Heart right ventricle (tissue), 16 donors: ENCODE data around the gene ARHGAP12. TPM values are rescaled to one million over a fixed set of nuclear protein-coding genes. Genes with fewer than 3 reads are reported as not detected.
"Not testable (repeated sequence)": the region's sequence is repeated elsewhere in the genome, so short reads cannot be mapped to it uniquely, and the experiment has no call there.

ENCODE experiments used
- ATAC-seq, 8 donors: fragments of 200-7000 bp; cut with Tn5 transposase; one replicate each; pipeline ENCODE4 v1.9.1; 2020; ENCODE audit warnings: mild to moderate bottlenecking in 8 of 8, moderate library complexity in 8 of 8, moderate number of reproducible peaks in 1 of 8
- DNase-seq, 2 donors: peaks; one replicate each; pipeline ENCODE4 v3.0.0-alpha.2; 2020
- H3K27ac ChIP-seq, 10 donors: fragments of 200-600 bp; sonication (generic) in 2 of 10; one replicate each; pipeline versions ENCODE4 v1.5.0 to v1.8.0; 2020 to 2022; ENCODE audit warnings: mild to moderate bottlenecking in 3 of 10
- H3K27me3 ChIP-seq, 7 donors: fragments of 200-600 bp; one replicate each; pipeline ENCODE4 v1.8.0; 2021 to 2022; ENCODE audit warnings: mild to moderate bottlenecking in 2 of 7
- H3K36me3 ChIP-seq, 9 donors: fragments of 200-600 bp; sonication (generic) in 1 of 9; one replicate each; pipeline versions ENCODE4 v1.5.0 to v1.8.0; 2020 to 2022; ENCODE audit warnings: mild to moderate bottlenecking in 2 of 9
- H3K4me1 ChIP-seq, 9 donors: fragments of 200-600 bp; sonication (generic) in 1 of 9; one replicate each; pipeline versions ENCODE4 v1.5.0 to v1.8.0; 2020 to 2022; ENCODE audit warnings: mild to moderate bottlenecking in 4 of 9
- H3K4me3 ChIP-seq, 10 donors: fragments of 200-600 bp; sonication (generic) in 2 of 10; one replicate each; pipeline versions ENCODE4 v1.5.0 to v1.8.0; 2020 to 2022; ENCODE audit warnings: mild to moderate bottlenecking in 7 of 10, moderate library complexity in 2 of 10
- H3K9me3 ChIP-seq, 11 donors: fragments of 200-600 bp in 10 of 11; sonication (generic) in 2 of 11; one replicate each; pipeline versions ENCODE4 v1.5.0 to v1.8.0; 2013 to 2022; ENCODE audit warnings: mild to moderate bottlenecking in 2 of 11, control low read depth in 1 of 11, moderate library complexity in 1 of 11
- CTCF ChIP-seq, 9 donors: fragments of 200-600 bp; sonication (generic) in 2 of 9; IDR thresholded peaks; one replicate each; pipeline versions ENCODE4 v1.5.0 to v1.8.0; 2021 to 2022; ENCODE audit warnings: antibody characterized with exemption in 9 of 9, mild to moderate bottlenecking in 5 of 9, moderate library complexity in 1 of 9
- WGBS, 2 donors: extraction: QIAGEN DNeasy Blood & Tissue Kit; methylation state at CpG; one replicate each; pipeline ENCODE4 v1.1.7; 2013; ENCODE audit warnings: inconsistent platforms in 1 of 2; 5-methylcytosine and 5-hydroxymethylcytosine counted together
- intact Hi-C, 10 donors: fragments of 100-400 bp; cut with DNase I; formaldehyde crosslinking; loops; one replicate each; pipeline versions ENCODE4 v1.11.1 to v1.14.2; 2022
- polyA plus RNA-seq, 2 donors: library from polyadenylated mRNA; stranded (reverse); fragments of 200-250 nt; gene quantifications; one replicate each; pipeline ENCODE4 v1.2.3, GENCODE V29; 2013
- total RNA-seq, 10 donors: library from RNA; stranded (reverse); fragmentation: NEBNext Ultra II Directional in 3 of 10; extraction: Animal tissue kit (Norgen Biotek cat#: 25700) in 3 of 10; gene quantifications; one replicate each; pipeline versions ENCODE4 v1.2.1 to v1.2.4, GENCODE V29; 2021 to 2023
- donor health status: Arrhythmogenic right ventricular cardiomyopathy.
- donor health status: ischemic (EF 13 %, LVEDD 7.1; RV severe dilation, severe dysfunction).
- donor health status: healthy with polysubstance abuse.
- donor health status: DM: no; HTN: yes; CAD: no.
- donor health status: DM: no; HTN: no; CAD: no.
- donor health status: ischemic (EF 25% LVEDD 6.9; RV normal size, moderate dysfunction).
- donor health status: ischemic (EF 25% LVEDD 5.7; RV mildly dilated, moderate dysfunction).
- donor health status: healthy.
- donor health status: DM: yes; HTN: yes; CAD: no.
- donor health status: Ischemic cardiomyopathy.
- donor health status: ischemic (EF 35%, LVEDD 5.7; RV mildly dilated, moderate dysfunction).
- donor health status: nonischemic (EF 11% LVEDD 7.7; RV severe dilation, severe dysfunction).
- donor health status: DM: yes; HTN: yes; CAD: no.
- donor health status: PGD.
- donor health status: ischemic (EF 29% LVEDD 5.4; RV normal size, mild dysfunction).
- donor health status: nonischemic (EF 23%, LVEDD 6.1; RV moderate dilation, normal function).

ARHGAP12 gene
- total and polyA plus RNA-seq, 12 donors, result 7.6 to 35.2 (median 21.0) TPM

GRCh38 chr10:31975157-31975765 lies 46.6 kb upstream of the ARHGAP12 start:
- WGBS, 2 donors, result 90 to 94% methylated on average over 6 of the region's 6 CpGs
- no peak overlapping the region for H3K4me3 ChIP-seq
- intact Hi-C loops, result no loop called here
- H3K27ac ChIP-seq, result no peak overlapping the region
- H3K9me3 ChIP-seq, result no peaks in the 10 kb centered on the region
- peaks cover 0 to 31% (median 0%) of the 10 kb centered on the region in 9 donors for H3K4me1 ChIP-seq
- H3K36me3 ChIP-seq, result no peaks in the 10 kb centered on the region
- ATAC-seq, result no peak
- no peak for DNase-seq
- H3K27me3 ChIP-seq, result peaks cover 0 to 7% (median 0%) of the 10 kb centered on the region in 7 donors
- TF ChIP-seq CTCF (IDR thresholded peaks at IDR 0.05), result no peak

GRCh38 chr10:31974434-31975124 lies 45.9 kb upstream of the ARHGAP12 start:
- peaks cover 0 to 31% (median 0%) of the 10 kb centered on the region in 9 donors for H3K4me1 ChIP-seq
- ATAC-seq (no peak), DNase-seq (no peak)
- intact Hi-C loops, result no loop called here
- H3K36me3 ChIP-seq, result no peaks in the 10 kb centered on the region
- H3K4me3 ChIP-seq, result no peak overlapping the region
- H3K9me3 ChIP-seq, result no peaks in the 10 kb centered on the region
- WGBS, 2 donors, result 84 to 87% methylated on average over 4 of the region's 4 CpGs
- H3K27me3 ChIP-seq, result peaks cover 0 to 7% (median 0%) of the 10 kb centered on the region in 7 donors
- no peak for TF ChIP-seq CTCF (IDR thresholded peaks at IDR 0.05)
- no peak overlapping the region for H3K27ac ChIP-seq

- 67 to 77% methylated on average over 9 of the region's 9 CpGs for WGBS, 2 donors
- ATAC-seq (peak in 2 of 8 donors; percentile 37 to 41), DNase-seq (no peak)
- H3K4me3 ChIP-seq, result no peak overlapping the region
- H3K36me3 ChIP-seq, result no peaks in the 10 kb centered on the region
- intact Hi-C loops, result no loop called here
- no peaks in the 10 kb centered on the region for H3K9me3 ChIP-seq
- H3K27me3 ChIP-seq, result peaks cover 0 to 7% (median 0%) of the 10 kb centered on the region in 7 donors
- no peak for TF ChIP-seq CTCF (IDR thresholded peaks at IDR 0.05)
- H3K27ac ChIP-seq, result no peak overlapping the region
- peaks cover 0 to 23% (median 0%) of the 10 kb centered on the region in 9 donors for H3K4me1 ChIP-seq
Observed at GRCh38 chr10:31972519-31973041, 43.9 kb upstream of the ARHGAP12 start.

- H3K4me1 ChIP-seq, result peaks cover 0 to 10% (median 0%) of the 10 kb centered on the region in 9 donors
- H3K4me3 ChIP-seq, intact Hi-C loops, ATAC-seq, H3K9me3 ChIP-seq, H3K27me3 ChIP-seq, H3K36me3 ChIP-seq, DNase-seq, H3K27ac ChIP-seq: not testable (repeated sequence)
- WGBS, 2 donors, result no CpG with 5 or more reads among the region's 32 CpGs
Observed at GRCh38 chr10:31969847-31970246, 41.2 kb upstream of the ARHGAP12 start.

- Histone ChIP-seq H3K4me3 (no peak overlapping the region), H3K27ac (no peak overlapping the region), H3K9me3 (no peaks in the 10 kb centered on the region), H3K27me3 (no peaks in the 10 kb centered on the region), H3K4me1 (peaks cover 0 to 51% (median 0%) of the 10 kb centered on the region in 9 donors), H3K36me3 (no peaks in the 10 kb centered on the region)
- DNase-seq, result no peak
- 88 to 95% methylated on average over 1 of the region's 1 CpG for WGBS, 2 donors
- ATAC-seq, result no peak
- intact Hi-C loops, result no loop called here
- no peak for TF ChIP-seq CTCF (IDR thresholded peaks at IDR 0.05)
Observed at GRCh38 chr10:31963589-31963980, 35.0 kb upstream of the ARHGAP12 start.
